NCI-H774 (cell line): Measurements from ENCODE around the gene UBE2L3.
"Not testable (repeated sequence)": the region's sequence is repeated elsewhere in the genome, so short reads cannot be mapped to it uniquely, and the experiment has no call there.

Source experiments
- DNase-seq: peaks from one replicate; lab custom pipeline; 2025; lab: John Stamatoyannopoulos, UW

The UBE2L3 gene

DNA sequence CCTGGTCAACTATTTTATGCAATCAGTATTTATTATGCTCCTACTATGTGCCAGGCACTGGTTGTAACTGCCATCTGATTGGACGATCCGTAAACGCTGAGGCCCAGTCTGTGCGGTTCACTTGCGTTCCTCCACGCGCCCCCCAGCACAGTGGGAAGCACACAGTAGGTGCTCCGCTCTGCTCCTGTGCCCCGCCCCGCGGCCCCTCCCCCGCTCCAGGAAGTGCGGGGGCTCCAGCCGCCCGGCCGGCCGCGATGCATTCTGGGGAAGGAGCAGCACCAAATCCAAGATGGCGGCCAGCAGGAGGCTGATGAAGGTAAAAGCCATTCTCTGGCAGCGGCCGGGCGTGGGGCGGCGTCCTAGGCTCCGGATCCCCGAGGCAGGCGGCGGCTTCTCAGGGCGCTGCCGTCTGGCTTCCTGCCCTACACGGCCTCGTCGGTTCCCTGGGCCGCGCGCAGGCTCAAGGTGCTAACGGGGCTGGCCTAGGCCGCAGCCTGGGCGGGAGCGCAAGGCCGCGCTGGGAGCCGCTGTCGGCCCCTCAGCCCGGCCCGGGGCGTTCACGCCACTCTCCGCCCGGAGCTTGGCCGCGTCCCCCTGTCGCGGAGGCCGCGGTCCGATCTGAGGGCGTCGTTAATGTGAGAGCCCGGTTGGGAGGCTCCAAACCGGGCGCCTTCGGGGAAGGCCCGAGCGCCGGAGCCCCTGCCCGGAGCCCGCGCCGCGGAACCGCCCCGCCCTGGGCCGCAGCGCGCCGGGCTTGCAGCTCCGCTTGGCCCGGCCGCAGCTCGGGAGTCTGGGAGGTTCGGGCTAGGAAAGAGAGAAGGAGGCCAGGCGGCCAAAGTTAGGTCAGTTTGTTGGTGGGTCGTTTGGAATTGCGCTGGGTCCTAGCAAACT, at the start of gene UBE2L3:
TSS of gene UBE2L3 (plus strand) at position 259 of the 891 bp plus-strand sequence. CDS start at position 290, 31 bp downstream.
- peak; percentile 76 for DNase-seq

DNA sequence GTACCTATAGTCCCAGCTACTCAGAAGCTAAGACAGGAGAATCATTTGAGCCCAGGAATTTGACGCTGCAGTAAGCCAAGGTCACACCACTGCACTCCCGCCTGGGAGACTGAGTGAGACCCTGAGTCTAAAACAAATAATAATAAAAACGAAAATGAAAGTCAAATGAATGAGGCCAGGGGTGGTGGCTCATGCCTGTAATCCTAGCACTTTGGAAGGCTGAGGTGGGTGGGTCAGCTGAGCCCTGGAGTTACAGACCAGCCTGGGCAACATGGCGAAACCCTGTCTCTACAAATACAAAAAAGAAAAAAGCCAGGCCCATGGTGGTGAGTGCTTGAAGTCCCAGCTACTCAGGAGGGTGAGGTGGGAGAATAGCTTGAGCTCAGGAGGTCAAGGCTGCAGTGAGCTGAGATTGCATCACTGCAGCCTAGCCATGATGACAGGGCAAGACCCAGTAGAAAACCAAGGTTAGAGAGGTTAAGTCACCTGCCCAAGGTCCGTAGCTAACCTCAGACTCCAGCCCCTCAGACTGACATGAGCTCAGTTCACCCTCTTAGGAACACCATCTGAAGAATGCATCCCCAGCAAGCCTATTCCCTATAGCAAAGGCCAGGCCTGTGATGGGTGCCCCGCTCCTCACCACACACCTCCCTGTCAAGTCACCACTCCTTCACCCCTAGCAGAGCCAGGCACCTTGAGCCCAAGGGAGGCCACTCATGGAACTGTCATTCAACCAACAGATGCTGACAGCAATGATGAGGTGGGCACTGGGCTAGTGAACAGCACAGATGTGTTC, 40.6 kb upstream of the UBE2L3 start:
- not testable (repeated sequence) for DNase-seq

DNA sequence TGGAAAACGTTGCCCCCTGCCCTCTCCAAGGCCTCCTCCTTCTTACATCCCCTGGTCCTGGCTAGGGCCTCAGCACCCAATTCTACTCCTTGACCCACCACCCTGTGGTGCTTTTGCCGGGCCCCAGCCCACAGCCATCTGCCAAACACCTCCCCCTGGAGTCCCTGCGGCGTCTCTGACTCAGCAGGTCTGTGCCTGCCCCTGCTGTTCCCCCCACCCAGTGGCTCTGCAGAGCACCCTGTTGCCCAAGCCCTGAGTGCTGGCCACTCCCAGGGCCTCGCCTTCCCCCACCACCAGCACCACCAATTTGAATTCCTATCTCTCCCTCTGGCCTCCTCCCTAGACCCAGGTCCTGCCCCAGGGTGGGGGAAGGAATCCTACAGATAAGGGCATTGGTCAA, 36.0 kb upstream of the UBE2L3 start:
- DNase-seq, result not testable (repeated sequence)

DNA sequence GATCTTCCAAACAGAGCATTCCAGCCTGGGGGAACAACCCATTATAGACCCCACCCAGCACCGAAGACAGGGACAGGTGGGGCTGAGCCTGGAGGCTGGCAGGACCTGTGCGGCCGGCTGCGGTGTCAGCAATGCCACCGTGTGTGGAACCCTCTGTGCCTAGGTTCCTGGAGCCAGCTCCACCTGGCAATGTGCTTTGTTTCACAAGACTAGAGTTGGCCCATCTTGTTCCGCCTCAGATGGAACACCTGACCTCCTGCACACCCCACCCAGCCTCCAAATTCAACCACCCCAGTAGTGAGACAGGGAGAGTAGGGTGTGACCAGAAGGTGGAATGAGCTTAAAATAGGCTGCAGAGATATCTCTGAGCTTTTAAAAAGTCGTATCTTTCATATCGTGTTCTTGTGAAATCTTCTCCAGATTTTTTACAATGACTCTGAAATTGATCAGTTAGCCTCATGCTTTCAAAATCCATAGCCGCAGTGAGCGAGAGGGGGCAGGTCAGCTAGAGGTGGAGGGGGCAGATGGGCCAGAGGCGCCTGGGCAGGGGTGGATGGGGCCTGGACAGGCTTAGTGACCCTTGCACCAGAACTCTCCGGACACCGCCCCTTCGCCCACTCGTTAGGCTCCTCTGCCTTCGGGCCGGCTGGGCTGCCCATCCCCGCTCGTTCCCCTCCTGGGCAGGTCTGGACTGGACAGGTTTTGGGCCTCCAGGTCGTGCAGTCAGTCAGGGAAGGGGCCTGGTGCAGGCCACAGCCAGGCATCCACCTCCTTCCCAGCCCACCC, 34.5 kb upstream of the UBE2L3 start:
- not testable (repeated sequence) for DNase-seq

DNA sequence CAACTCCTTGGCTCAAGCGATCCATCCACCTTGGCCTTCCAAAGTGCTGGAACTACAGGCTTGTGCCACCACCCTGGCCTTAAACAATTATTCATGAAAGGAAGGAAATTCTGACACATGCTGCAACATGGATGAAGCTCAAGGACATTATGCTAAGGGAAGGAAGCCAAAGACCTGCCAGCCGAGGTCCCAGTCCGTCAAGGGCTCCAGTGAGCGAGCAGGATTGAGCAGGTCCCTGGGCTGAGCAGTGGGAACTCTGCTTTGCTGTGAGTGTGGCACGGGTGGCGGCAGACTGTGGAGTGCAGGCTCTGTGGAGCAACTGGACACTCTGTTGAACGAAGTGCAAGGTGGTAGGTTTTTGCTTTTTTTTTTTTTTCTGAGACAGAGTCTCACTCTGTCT, 27.7 kb upstream of the UBE2L3 start:
- DNase-seq, result not testable (repeated sequence)

DNA sequence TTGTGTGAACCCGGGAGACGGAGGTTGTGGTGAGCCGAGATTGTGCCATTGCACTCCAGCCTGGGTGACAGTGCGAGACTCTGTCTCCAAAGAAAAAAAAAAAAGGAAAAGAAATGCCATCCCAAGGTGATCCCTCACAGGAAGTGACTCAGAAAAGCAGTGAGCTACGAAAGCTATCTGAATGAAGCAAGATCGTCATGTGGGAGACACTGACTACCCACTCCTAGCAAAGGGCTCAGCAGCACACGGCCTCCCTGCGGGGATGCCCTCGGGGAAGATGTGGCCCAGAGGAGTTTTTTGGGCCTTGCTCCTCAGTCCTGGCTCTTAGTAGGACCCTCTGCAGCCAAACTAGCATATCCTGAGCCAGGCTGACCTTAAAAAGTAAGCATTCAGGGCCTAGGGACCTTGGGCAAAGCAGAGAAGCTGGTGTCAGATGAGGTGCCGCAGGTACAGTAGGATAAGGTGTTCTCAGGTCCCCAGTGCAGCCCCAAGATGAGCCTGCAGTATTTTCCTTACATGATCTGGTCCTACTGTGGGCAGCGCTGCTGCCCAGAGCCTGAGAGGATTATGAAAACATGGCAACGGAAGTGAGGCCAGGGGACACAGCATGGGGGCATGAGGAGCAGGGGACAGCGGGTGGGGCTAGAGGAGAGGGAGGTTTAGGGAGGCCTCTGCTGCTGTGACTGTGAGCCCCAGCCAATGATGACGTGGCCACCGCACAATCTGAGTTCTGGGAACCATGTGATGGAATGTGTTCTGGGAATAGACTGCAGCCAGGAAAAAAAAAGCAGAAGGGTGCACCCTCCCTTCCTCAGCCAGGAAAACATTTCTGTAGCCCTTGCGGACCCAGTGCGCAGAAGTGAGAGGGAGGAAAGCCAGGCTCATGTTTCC, 22.8 kb upstream of the UBE2L3 start:
- DNase-seq, result not testable (repeated sequence)

DNA sequence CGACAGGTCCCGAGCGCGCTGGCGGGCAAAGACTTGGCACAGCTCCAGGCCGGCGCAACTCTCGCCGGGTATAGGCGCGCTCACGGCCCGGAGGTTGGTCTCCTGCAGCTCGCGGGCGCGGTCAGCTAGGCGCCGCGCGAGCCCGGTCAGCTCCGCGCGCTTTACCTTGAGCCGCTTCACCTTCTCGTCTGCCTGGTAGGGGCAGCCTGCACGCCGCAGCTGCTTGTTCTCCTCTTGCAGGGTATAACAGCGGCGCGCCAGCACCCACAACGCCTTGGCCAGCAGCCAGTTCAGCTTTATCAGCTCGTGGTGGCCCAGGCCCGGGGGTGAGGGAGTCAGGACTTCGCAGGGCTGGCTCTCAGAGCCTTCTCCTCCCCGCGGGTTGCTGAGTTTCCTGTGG, 18.0 kb upstream of the UBE2L3 start:
- DNase-seq, result not testable (repeated sequence)

DNA sequence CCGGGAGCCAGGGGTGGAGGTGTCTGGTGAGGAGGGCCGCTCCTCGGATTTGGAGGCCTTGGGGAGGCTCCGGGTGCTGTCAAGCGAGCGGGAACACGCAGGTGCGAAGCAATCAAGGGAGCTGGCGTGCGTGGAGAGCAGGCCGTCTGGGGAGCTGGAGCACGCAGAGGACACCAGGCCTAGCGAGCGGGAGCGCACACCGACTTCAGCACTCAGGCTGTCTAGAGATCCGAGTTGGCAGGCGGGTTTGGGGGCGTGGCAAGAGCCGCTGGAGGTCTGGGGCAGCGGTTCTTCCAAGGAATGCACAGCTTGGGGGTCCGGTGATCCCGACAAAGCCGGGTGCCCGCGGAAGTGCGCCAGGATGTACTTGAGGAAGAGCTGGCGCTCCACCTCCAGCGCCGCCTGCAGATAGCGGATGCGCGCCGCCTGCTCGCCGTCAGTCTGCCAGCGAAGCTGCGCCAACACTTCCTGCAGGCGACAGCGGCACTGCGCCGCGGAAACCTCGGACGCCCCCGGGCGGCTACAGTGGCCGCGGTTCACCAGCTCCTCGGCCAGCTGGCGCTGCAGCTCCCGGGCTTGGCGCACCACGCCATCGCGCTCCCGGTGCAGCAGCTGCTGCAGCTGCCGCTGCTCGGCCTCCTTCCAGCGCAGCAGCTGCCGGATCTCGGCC, 17.4 kb upstream of the UBE2L3 start:
- not testable (repeated sequence) for DNase-seq

DNA sequence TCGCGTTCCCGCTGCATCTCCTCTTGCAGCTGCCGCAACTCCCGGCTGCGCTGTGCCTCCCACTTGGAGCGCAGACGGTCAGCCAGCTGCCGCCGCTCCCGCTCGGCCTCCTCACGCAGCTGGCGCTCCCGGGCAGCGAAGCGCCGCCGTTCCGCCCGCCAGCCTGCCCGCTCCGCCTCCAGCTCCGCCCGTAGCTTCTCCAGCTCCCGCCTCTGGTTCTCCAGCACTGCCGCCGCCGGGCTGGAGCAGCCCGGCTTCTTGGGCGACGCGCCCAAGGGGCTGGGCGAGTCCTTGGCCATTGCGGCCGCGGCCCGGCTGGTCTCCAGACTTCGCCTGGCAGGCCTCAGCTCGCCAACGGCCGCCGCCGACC, 16.9 kb upstream of the UBE2L3 start:
- DNase-seq, result not testable (repeated sequence)

DNA sequence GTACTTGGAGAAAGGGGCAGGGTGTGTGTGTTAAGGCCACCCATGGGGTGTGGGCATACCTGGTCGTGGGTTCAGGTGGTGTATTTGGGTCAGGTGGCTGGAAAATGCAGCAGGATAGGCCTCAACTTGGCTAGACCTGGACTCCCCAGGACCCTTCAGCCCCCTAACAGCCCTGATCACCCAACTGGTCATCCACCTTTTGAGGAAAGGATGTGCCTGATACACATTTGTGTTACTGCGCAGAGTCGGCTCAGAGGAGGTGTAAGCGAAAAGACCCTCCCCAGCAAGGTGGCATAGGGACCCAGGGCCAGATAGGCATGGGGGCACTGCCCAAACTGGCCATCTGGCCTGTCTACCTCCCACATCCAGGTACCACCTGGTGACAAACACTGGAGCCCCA, 16.2 kb upstream of the UBE2L3 start, which contains the start of gene RIMBP3C:
TSS of gene RIMBP3C (minus strand) at position 101 of the 400 bp plus-strand sequence. CDS start 485 bp downstream, outside the sequence.
- not testable (repeated sequence) for DNase-seq

DNA sequence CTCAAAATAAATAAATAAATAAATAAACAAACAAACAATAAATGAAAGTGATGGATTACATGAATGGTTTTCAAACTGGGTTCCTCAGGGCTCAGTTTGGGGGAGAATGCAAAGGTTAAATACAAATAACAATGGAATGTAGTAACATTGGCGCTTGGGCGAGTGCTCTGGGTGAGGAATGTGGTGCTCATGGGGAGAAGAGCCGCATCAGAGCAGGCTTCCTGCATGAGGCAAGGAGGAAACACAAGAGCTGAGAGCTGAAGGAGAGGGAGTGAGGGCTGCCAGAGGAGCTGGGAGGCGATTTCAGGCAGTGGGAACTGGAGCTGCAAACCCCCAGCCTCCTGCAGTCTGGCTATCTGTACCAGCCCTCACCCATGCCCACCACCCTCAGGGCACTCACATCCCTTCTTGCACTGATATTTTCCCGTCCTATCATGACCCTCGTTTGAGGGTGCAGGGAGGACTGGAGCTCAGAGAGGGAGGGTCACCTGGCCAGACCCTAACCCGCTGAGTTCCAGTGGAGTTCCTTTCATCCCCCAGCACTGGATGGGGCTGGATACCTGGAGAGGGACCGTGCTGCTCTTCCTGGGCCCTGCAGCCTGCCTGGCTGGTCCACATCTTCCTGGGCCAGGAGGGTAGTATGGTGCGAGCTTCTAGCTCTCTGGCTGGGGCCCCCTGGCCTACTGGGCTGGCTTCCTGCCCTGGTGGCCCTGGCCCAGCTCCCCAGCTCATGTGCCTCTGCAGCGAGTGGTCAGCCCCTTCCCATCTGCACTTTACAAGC, 8.0 kb upstream of the UBE2L3 start:
- not testable (repeated sequence) for DNase-seq

DNA sequence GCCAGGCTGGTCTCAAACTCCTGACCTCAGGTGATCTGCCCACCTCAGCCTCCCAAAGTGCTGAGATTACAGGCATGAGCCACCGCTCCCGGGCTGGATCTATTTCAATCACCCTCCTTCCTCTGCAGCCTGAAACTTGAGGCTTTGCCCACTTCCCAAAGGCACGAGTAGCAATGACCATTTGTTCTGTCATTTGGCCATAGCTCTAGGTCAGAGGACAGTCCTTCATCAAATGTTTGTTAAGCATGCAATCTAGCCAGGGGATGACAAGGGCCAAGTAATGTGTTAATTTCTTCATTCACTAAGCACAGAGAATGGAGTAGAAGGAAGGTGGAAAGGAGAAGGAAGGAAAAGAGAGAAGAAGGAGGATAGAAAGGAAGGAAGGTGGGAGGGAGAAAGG, 6.9 kb upstream of the UBE2L3 start:
- not testable (repeated sequence) for DNase-seq

DNA sequence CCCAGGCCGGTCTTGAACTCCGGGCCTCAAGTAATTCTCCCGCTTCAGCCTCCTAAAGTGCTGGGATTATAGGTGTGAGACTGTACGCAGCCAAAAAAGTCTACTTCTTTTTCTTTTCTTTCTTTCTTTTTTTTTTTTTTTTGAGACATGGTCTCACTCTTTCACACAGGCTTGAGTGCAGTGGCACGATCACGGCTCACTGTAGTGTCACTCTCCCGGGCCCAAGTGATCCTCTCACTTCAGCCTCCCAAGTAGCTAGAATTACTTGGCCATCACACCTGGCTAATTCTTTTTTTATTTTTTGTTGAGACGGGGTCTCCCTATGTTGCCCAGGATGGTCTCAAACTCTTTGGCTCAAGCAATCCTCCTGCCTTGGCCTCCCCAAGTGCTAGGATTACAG, 3.6 kb upstream of the UBE2L3 start:
- no peak for DNase-seq

DNA sequence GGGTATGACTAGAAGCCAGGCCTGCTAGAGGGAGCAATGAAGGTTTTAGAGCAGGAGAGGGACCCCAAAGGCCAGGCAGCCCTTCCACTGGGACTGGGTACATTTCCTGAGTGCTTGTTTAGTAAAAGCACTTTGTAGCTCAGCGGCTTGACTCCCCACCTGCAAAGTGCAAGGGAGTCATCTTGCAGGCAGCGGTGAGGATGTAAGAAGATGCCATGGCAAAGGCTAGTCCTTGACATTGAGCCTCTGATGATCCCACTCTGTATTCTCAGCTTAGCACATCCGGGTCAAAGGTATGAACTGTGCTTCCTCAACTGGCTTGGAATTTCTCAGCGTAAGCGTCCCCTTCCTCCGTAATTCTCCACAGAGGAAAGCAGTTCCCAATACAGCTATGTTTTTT, 3.1 kb upstream of the UBE2L3 start:
- no peak for DNase-seq

DNA sequence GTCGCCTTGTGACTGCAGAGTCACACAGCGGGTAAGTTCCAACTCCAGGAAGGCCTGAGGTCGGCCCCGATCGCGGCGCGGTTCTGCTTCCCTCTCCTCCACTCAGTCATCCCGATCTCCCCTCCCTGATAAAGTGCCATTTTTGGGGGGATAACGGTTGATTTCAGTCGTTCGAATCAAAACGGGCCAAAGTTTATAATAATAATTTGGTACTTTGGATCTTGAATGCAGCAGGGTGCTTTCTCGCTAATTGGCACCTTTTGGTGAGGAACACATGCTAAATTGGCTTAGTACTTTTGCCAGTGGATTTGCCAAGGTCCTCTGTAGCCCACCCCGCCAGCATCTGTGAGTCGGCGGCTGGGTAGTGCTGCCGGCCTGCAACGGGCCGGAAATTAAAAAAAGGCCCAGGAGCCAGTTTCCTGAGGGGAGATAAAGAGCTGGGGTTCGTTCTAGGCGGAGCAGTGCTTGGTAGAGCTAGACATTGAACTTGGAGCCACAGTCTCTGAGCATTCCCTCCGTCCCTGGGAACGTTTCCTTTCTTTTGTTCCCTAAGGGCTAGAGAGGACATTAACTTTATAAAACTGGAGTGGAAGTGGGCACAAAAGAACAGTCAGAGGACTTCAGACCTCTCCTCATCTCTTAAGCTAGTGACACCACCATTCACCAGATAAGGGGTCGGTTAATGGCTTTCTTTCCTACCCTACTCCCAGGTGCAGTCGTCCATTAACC, 997 bp downstream of the UBE2L3 start:
- no peak for DNase-seq

DNA sequence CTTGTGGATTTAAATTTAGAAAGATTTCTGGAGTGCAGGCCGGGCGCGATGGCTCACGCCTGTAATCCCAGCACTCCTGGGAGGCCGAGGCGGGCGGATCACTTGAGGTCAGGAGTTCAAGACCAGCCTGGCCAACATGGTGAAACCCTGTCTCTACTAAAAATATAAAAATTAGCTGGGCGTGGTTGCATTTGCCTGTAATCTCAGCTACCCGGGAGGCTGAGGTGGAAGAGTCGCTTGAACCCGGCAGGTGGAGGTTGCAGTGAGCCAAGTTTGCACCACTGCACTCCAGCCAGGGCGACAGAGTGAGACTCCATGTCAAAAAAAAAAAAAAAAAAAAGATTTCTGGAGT, 1.5 kb downstream of the UBE2L3 start:
- DNase-seq, result not testable (repeated sequence)

DNA sequence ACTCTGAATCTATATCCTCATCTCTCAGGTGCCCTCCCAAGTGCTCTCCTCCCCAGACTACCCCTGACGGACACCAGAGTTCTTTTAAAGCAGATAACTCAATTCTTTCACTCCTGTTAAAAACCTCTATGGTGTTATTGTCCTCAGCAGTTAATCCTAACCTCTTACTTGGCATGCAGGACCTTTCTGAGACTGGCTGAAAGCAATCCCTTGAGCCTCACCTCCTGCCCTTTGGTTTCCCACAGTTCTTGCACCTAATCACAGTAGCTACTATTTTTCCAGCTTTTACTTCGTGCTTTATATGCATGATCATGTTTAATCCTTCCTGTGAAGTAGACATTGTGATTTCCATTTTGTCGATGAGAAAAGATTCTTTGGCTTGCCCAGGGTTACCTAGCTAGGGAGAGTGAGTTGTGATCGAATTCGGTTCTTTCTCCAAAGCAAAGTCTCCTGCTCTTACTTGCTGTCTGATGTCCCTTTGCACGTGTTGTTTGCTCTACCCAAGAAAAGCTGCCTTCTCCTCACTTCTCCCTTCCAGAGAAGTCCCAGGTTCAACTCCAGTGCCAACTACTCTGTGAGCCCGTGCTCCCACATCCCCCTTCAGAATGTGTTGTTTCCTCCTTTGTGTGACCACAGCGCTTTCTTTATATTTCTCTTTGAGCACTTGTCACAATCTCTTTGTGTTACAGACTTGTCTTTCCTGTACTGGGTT, 2.1 kb downstream of the UBE2L3 start:
- no peak for DNase-seq

DNA sequence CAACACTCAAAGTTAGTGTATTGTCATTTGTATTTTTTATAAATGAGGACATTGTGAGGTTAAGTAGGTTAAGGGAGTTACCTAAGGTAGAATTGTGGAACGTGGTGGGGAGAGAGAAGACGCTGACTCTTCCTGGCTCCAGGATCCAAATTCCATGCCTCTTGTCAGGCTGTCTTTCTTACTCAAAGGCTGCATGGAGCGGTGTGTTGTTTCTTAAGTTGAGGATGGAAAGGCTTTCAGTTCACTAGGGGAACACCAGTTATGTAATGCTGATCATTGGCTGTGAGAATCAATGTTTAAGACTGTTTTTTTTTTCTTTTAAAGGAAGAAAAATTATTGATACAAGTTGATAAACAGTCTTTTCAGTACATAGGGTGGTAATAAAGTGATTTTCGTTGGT, 2.9 kb downstream of the UBE2L3 start:
- DNase-seq, result no peak
